ENCODE data around the gene EPN3.

Gene EPN3

GRCh38 chr17:50578173-50578572 is 45.6 kb downstream of the EPN3 start:
- DNase-seq (ENCODE audit: insufficient read length, low spot score) (no peak), FAIRE-seq (no peak)
- TF ChIP-seq TAF1 (IDR thresholded peaks at IDR 0.05; ENCODE audit: low read depth, low read length) (no peak), PAX5 (IDR thresholded peaks at IDR 0.05; ENCODE audit: insufficient read depth, low read length, severe bottlenecking) (no peak), POLR2A (IDR thresholded peaks at IDR 0.05; ENCODE audit: low read depth, low read length) (no peak), POLR2AphosphoS5 (IDR thresholded peaks at IDR 0.05; ENCODE audit: low read depth, low read length) (no peak), SPI1 (IDR thresholded peaks at IDR 0.05; ENCODE audit: low read depth, low read length) (no peak)

- TF ChIP-seq POLR2A (IDR thresholded peaks at IDR 0.05; ENCODE audit: low read depth, low read length) (no peak), POLR2AphosphoS5 (IDR thresholded peaks at IDR 0.05; ENCODE audit: low read depth, low read length) (no peak), POU2F2 (IDR thresholded peaks at IDR 0.05; ENCODE audit: low read depth, low read length) (no peak), PAX5 (IDR thresholded peaks at IDR 0.05; ENCODE audit: insufficient read depth, low read length, severe bottlenecking) (no peak), TAF1 (IDR thresholded peaks at IDR 0.05; ENCODE audit: low read depth, low read length) (no peak), SPI1 (IDR thresholded peaks at IDR 0.05; ENCODE audit: low read depth, low read length) (no peak)
- no peak for FAIRE-seq
- no peak for DNase-seq (ENCODE audit: insufficient read length, low spot score)
Measured at GRCh38 chr17:50579399-50579798, 46.9 kb downstream of the EPN3 start.

- FAIRE-seq (no peak), DNase-seq (ENCODE audit: insufficient read length, low spot score) (no peak)
- TF ChIP-seq POLR2A (IDR thresholded peaks at IDR 0.05; ENCODE audit: low read depth, low read length) (no peak), POLR2AphosphoS5 (IDR thresholded peaks at IDR 0.05; ENCODE audit: low read depth, low read length) (no peak), PAX5 (IDR thresholded peaks at IDR 0.05; ENCODE audit: insufficient read depth, low read length, severe bottlenecking) (no peak), SPI1 (IDR thresholded peaks at IDR 0.05; ENCODE audit: low read depth, low read length) (no peak), TAF1 (IDR thresholded peaks at IDR 0.05; ENCODE audit: low read depth, low read length) (no peak), POU2F2 (IDR thresholded peaks at IDR 0.05; ENCODE audit: low read depth, low read length) (no peak)
Measured at GRCh38 chr17:50580646-50581045, 48.1 kb downstream of the EPN3 start.

GRCh38 chr17:50581316-50581715 is 48.8 kb downstream of the EPN3 start:
- TF ChIP-seq POLR2A (IDR thresholded peaks at IDR 0.05; ENCODE audit: low read depth, low read length) (no peak), PAX5 (IDR thresholded peaks at IDR 0.05; ENCODE audit: insufficient read depth, low read length, severe bottlenecking) (no peak), POLR2AphosphoS5 (IDR thresholded peaks at IDR 0.05; ENCODE audit: low read depth, low read length) (no peak), SPI1 (IDR thresholded peaks at IDR 0.05; ENCODE audit: low read depth, low read length) (no peak), TAF1 (IDR thresholded peaks at IDR 0.05; ENCODE audit: low read depth, low read length) (no peak), POU2F2 (IDR thresholded peaks at IDR 0.05; ENCODE audit: low read depth, low read length) (no peak)
- DNase-seq (ENCODE audit: insufficient read length, low spot score): no peak
- no peak for FAIRE-seq

GRCh38 chr17:50582741-50583140 is 50.2 kb downstream of the EPN3 start:
- DNase-seq (ENCODE audit: insufficient read length, low spot score) (no peak), FAIRE-seq (no peak)
- no peak for TF ChIP-seq PAX5 (IDR thresholded peaks at IDR 0.05; ENCODE audit: insufficient read depth, low read length, severe bottlenecking)
- TF ChIP-seq POLR2A (IDR thresholded peaks at IDR 0.05; ENCODE audit: low read depth, low read length): no peak
- no peak for TF ChIP-seq TAF1 (IDR thresholded peaks at IDR 0.05; ENCODE audit: low read depth, low read length)
- no peak for TF ChIP-seq SPI1 (IDR thresholded peaks at IDR 0.05; ENCODE audit: low read depth, low read length)
- no peak for TF ChIP-seq POU2F2 (IDR thresholded peaks at IDR 0.05; ENCODE audit: low read depth, low read length)
- no peak for TF ChIP-seq POLR2AphosphoS5 (IDR thresholded peaks at IDR 0.05; ENCODE audit: low read depth, low read length)

GRCh38 chr17:50583641-50584040 is 51.1 kb downstream of the EPN3 start:
- no peak for TF ChIP-seq SPI1 (IDR thresholded peaks at IDR 0.05; ENCODE audit: low read depth, low read length)
- no peak for TF ChIP-seq POU2F2 (IDR thresholded peaks at IDR 0.05; ENCODE audit: low read depth, low read length)
- TF ChIP-seq PAX5 (IDR thresholded peaks at IDR 0.05; ENCODE audit: insufficient read depth, low read length, severe bottlenecking): no peak
- no peak for TF ChIP-seq TAF1 (IDR thresholded peaks at IDR 0.05; ENCODE audit: low read depth, low read length)
- no peak for TF ChIP-seq POLR2AphosphoS5 (IDR thresholded peaks at IDR 0.05; ENCODE audit: low read depth, low read length)
- TF ChIP-seq POLR2A (IDR thresholded peaks at IDR 0.05; ENCODE audit: low read depth, low read length): no peak
- FAIRE-seq (no peak), DNase-seq (ENCODE audit: insufficient read length, low spot score) (no peak)

GRCh38 chr17:50584116-50584515 is 51.6 kb downstream of the EPN3 start:
- TF ChIP-seq TAF1 (IDR thresholded peaks at IDR 0.05; ENCODE audit: low read depth, low read length) (no peak), POU2F2 (IDR thresholded peaks at IDR 0.05; ENCODE audit: low read depth, low read length) (no peak), SPI1 (IDR thresholded peaks at IDR 0.05; ENCODE audit: low read depth, low read length) (no peak), POLR2AphosphoS5 (IDR thresholded peaks at IDR 0.05; ENCODE audit: low read depth, low read length) (no peak), POLR2A (IDR thresholded peaks at IDR 0.05; ENCODE audit: low read depth, low read length) (no peak), PAX5 (IDR thresholded peaks at IDR 0.05; ENCODE audit: insufficient read depth, low read length, severe bottlenecking) (no peak)
- DNase-seq (ENCODE audit: insufficient read length, low spot score): no peak
- no peak for FAIRE-seq

- FAIRE-seq (no peak), DNase-seq (ENCODE audit: insufficient read length, low spot score) (no peak)
Measured at GRCh38 chr17:50584749-50585148, 52.2 kb downstream of the EPN3 start.

GRCh38 chr17:50585346-50585745 is 52.8 kb downstream of the EPN3 start:
- TF ChIP-seq POLR2A (IDR thresholded peaks at IDR 0.05; ENCODE audit: low read depth, low read length) (no peak), TAF1 (IDR thresholded peaks at IDR 0.05; ENCODE audit: low read depth, low read length) (no peak), POLR2AphosphoS5 (IDR thresholded peaks at IDR 0.05; ENCODE audit: low read depth, low read length) (no peak), SPI1 (IDR thresholded peaks at IDR 0.05; ENCODE audit: low read depth, low read length) (no peak), PAX5 (IDR thresholded peaks at IDR 0.05; ENCODE audit: insufficient read depth, low read length, severe bottlenecking) (no peak)
- FAIRE-seq (no peak), DNase-seq (ENCODE audit: insufficient read length, low spot score) (no peak)

More at GRCh38 chr17:50584749-50585148, 52.2 kb downstream of the EPN3 start:
- no peak for TF ChIP-seq TAF1 (IDR thresholded peaks at IDR 0.05; ENCODE audit: low read depth, low read length)
- TF ChIP-seq PAX5 (IDR thresholded peaks at IDR 0.05; ENCODE audit: insufficient read depth, low read length, severe bottlenecking): no peak
- TF ChIP-seq POU2F2 (IDR thresholded peaks at IDR 0.05; ENCODE audit: low read depth, low read length): no peak
- TF ChIP-seq POLR2AphosphoS5 (IDR thresholded peaks at IDR 0.05; ENCODE audit: low read depth, low read length): no peak
- TF ChIP-seq POLR2A (IDR thresholded peaks at IDR 0.05; ENCODE audit: low read depth, low read length): no peak
- no peak for TF ChIP-seq SPI1 (IDR thresholded peaks at IDR 0.05; ENCODE audit: low read depth, low read length)

- no peak for DNase-seq (ENCODE audit: insufficient read length, low spot score)
- TF ChIP-seq SPI1 (IDR thresholded peaks at IDR 0.05; ENCODE audit: low read depth, low read length) (no peak), TAF1 (IDR thresholded peaks at IDR 0.05; ENCODE audit: low read depth, low read length) (no peak), PAX5 (IDR thresholded peaks at IDR 0.05; ENCODE audit: insufficient read depth, low read length, severe bottlenecking) (no peak), POLR2A (IDR thresholded peaks at IDR 0.05; ENCODE audit: low read depth, low read length) (no peak), POLR2AphosphoS5 (IDR thresholded peaks at IDR 0.05; ENCODE audit: low read depth, low read length) (no peak), POU2F2 (IDR thresholded peaks at IDR 0.05; ENCODE audit: low read depth, low read length) (no peak)
Measured at GRCh38 chr17:50585891-50586290, 53.4 kb downstream of the EPN3 start.

More at GRCh38 chr17:50585891-50586290, 53.4 kb downstream of the EPN3 start:
- FAIRE-seq: no peak
